Activated CD8-positive, alpha-beta T cell treated with anti-CD3 and anti-CD28 coated beads for 36 hours (primary cell): Measurements from ENCODE around the gene TBX1. TPM values are rescaled to one million over a fixed set of nuclear protein-coding genes. Genes with fewer than 3 reads are reported as not detected.

Source experiments
- ATAC-seq: fragments of 200-7000 bp; cut with Tn5 transposase; one replicate; pipeline ENCODE4 v1.10.0; 2021; ENCODE audit warnings: mild to moderate bottlenecking, moderate library complexity
- CTCF ChIA-PET: fragments of 350-600 bp; sonication (Branson Sonifier 250); formaldehyde crosslinking; loops from one replicate; lab custom pipeline; 2021; ENCODE audit warnings: antibody characterized with exemption; lab: Charles Lee
- POLR2A ChIA-PET: fragments of 350-600 bp; sonication (Branson Sonifier 250); formaldehyde crosslinking; loops from one replicate; lab custom pipeline; 2021; ENCODE audit warnings: antibody characterized with exemption; lab: Charles Lee
- DNase-seq: peaks from one replicate; pipeline ENCODE4 v3.0.0-alpha.2; 2020
- H3K27ac Mint-ChIP-seq: one replicate; pipeline ENCODE4 v1.8.0; 2021; ENCODE audit warnings: mild to moderate bottlenecking, mixed read lengths
- H3K27me3 Mint-ChIP-seq: one replicate; pipeline ENCODE4 v1.8.0; 2021; ENCODE audit warnings: mixed read lengths
- H3K36me3 Mint-ChIP-seq: one replicate; pipeline ENCODE4 v1.8.0; 2021; ENCODE audit warnings: low read depth, mixed read lengths
- H3K4me1 Mint-ChIP-seq: one replicate; pipeline ENCODE4 v1.8.0; 2021; ENCODE audit warnings: low read depth, mixed read lengths
- H3K4me3 Mint-ChIP-seq: one replicate; pipeline ENCODE4 v1.8.0; 2021; ENCODE audit warnings: mild to moderate bottlenecking, moderate library complexity, mixed read lengths
- H3K9me3 Mint-ChIP-seq: one replicate; pipeline ENCODE4 v1.8.0; 2021; ENCODE audit warnings: mixed read lengths
- CTCF ChIP-seq: fragments of 200-600 bp; IDR thresholded peaks from one replicate; pipeline ENCODE4 v1.8.0; 2022; ENCODE audit warnings: antibody characterized with exemption, mild to moderate bottlenecking
- intact Hi-C: fragments of 100-400 bp; cut with micrococcal nuclease; formaldehyde crosslinking; loops from one replicate; pipeline ENCODE4 v1.10.0; 2022
- total RNA-seq, 2 experiments: library from RNA; stranded (reverse); gene quantifications; one replicate each; pipeline ENCODE4 v1.2.3, GENCODE V29; 2021

Gene TBX1
- total RNA-seq, 2 experiments from 2014 or later, result not detected

DNA sequence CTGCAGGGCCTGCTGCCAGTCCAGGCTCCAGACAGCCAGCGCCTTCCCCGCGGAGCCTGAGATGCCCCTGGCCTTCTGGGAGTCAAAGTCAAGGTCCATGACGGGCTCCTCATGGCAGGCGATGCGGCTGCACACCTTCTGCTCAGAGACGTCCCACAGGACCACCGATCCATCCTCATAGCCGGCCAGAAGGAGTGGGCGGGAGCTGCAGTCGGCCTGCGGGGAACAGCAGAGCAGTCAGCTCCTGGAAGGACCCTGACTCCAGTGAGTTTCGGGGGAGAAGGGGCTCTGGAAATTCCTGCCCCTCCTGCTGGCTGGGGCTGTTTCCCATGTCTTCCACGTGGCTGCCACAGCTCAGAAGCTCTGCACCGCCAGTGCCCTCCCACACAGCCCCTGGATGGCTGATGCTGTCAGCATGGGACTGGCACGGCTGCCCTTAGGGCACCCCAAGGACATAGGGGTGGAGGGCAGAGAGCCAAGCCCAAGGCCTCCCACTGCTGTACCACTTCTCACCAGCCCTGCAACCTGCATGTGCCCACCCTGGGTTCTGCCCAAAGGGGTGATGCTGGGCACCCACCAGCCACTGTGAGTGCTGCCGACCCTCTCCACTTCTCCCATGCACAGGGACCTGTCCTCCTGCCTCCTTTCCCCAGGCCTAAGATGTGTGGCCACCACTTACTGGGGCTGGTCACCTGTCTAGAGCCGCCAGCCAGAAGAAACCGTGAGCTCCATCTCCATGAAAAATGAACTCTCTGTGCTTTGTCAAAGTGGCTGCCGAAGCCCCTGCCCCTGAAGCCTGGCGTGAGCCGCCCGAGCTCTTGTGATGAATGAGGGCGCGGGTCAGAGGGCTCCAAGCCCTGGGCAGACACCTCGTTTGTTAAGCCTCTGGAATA is 41.7 kb downstream of the TBX1 start:
- Mint-ChIP-seq H3K36me3 (no peaks in the 10 kb centered on the region), H3K4me1 (no peaks in the 10 kb centered on the region), H3K27ac (no peak overlapping the region), H3K4me3 (no peak overlapping the region), H3K9me3 (no peaks in the 10 kb centered on the region), H3K27me3 (no peaks in the 10 kb centered on the region)
- intact Hi-C loops, result no loop called here
- no peak for TF ChIP-seq CTCF
- DNase-seq (no peak), ATAC-seq (no peak)
- CTCF ChIA-PET, result no interaction called here
- POLR2A ChIA-PET, result no interaction called here

DNA sequence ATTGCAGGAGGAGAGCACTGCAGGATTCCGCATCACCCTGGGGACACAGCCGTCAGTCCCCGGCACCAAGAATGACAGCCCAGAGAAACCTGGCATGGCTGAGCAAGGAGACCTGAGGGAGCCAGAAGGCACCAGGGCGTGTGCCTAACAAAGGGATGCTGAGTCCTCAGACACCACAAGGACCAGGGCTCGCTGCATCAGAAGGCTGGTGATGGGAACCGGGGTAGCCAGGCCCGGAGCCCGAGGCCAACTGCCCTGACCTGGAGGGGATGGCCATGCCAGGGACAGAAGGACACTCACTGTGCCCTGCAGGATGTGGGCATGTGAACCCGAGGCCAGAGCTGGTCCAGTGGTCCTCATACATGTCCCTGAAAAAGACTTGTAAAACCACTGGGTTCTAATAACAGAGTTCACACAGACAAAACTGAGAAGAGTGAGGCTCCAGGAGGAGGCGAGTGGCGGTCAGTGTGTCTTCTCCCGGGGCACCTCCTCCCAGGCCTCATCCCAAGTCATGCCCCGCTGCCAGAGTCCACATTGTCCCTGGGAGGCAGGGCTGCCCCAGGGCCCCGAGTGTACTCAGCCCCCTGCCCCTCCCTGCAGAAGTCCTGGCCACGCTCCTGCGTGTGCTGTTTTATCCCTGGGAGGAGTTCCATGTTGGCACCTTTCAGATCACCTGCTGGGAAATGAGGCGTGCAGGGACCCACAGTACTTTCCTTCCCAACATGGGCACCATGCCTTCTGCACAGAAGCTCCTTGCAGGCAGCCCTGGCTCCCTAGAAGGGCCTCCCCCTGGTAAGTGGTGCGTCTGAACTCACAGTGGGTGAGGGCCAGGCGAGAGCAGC is 42.5 kb downstream of the TBX1 start:
- Mint-ChIP-seq H3K27ac (no peak overlapping the region), H3K27me3 (no peaks in the 10 kb centered on the region), H3K9me3 (no peaks in the 10 kb centered on the region), H3K36me3 (no peaks in the 10 kb centered on the region), H3K4me3 (no peak overlapping the region), H3K4me1 (no peaks in the 10 kb centered on the region)
- no peak for TF ChIP-seq CTCF
- DNase-seq, result no peak
- intact Hi-C loops, result no loop called here
- ChIA-PET POLR2A (no interaction called here), CTCF (no interaction called here)
- no peak for ATAC-seq

- Mint-ChIP-seq H3K9me3 (no peaks in the 10 kb centered on the region), H3K27me3 (no peaks in the 10 kb centered on the region), H3K4me1 (no peaks in the 10 kb centered on the region), H3K36me3 (no peaks in the 10 kb centered on the region), H3K4me3 (no peak overlapping the region), H3K27ac (no peak overlapping the region)
- DNase-seq, result no peak
- ChIA-PET CTCF (no interaction called here), POLR2A (no interaction called here)
- intact Hi-C loops, result no loop called here
- no peak for ATAC-seq
- no peak for TF ChIP-seq CTCF
Observed at GRCh38 chr22:19803736-19804267, 43.2 kb downstream of the TBX1 start.

- Mint-ChIP-seq H3K36me3 (no peaks in the 10 kb centered on the region), H3K27ac (no peak overlapping the region), H3K4me1 (no peaks in the 10 kb centered on the region), H3K4me3 (no peak overlapping the region), H3K27me3 (no peaks in the 10 kb centered on the region), H3K9me3 (no peaks in the 10 kb centered on the region)
- no peak for TF ChIP-seq CTCF
- ChIA-PET CTCF (no interaction called here), POLR2A (no interaction called here)
- DNase-seq (no peak), ATAC-seq (no peak)
- intact Hi-C loops, result no loop called here
Observed at GRCh38 chr22:19805821-19806212, 45.2 kb downstream of the TBX1 start.
